K562 (cell line): ENCODE measurements around the gene PSMB11. TPM values are rescaled to one million over a fixed set of nuclear protein-coding genes. Genes with fewer than 3 reads are reported as not detected.
A peak's percentile ranks its signal among the peaks of the same experiment; 100 is the strongest.

Experiments used
- ARHGAP35 ChIP-seq: fragments of 450-650 bp; IDR thresholded peaks from 2 replicates; pipeline ENCODE4 v1.6.1; 2018; ENCODE audit not compliant: partially characterized antibody
- FOS ChIP-seq: IDR thresholded peaks from 3 replicates; pipeline ENCODE4 v1.6.1; 2011; ENCODE audit not compliant: insufficient read length; ENCODE audit errors: extremely low read depth
- FOXA3 ChIP-seq, 2 experiments: fragments of 450-650 bp in 1 of 2; sonication (generic) in 1 of 2; formaldehyde crosslinking; IDR thresholded peaks in 1 of 2; conservative IDR thresholded peaks in 1 of 2; 2 replicates each; pipeline versions ENCODE4 v1.4.0 to v1.8.0; 2020 to 2022; ENCODE audit warnings: mild to moderate bottlenecking in 2 of 2, missing genetic modification reagents in 1 of 2
- FUS ChIP-seq: fragments of 200-400 bp; formaldehyde crosslinking; optimal IDR thresholded peaks from 2 replicates; pipeline ENCODE3; 2017; ENCODE audit warnings: low read depth, low read length
- KAT7 ChIP-seq: sonication (generic); formaldehyde crosslinking; IDR thresholded peaks from 2 replicates; pipeline ENCODE4 v1.8.0; 2022; ENCODE audit warnings: missing genetic modification reagents, mild to moderate bottlenecking, borderline replicate concordance
- MIER1 ChIP-seq: fragments of 450-650 bp; IDR thresholded peaks from 2 replicates; pipeline ENCODE4 v1.6.1; 2016; ENCODE audit warnings: antibody characterized with exemption, mild to moderate bottlenecking, low read depth
- MYC ChIP-seq, 2 experiments: fragments of 250-450 bp in 1 of 2; sonication (Bioruptor Pico) in 1 of 2; IDR thresholded peaks; 2 replicates each; pipeline versions ENCODE4 v1.5.1 to v1.6.1; 2012 to 2021; ENCODE audit warnings: low read depth in 2 of 2, borderline replicate concordance in 1 of 2, improper control_type of control experiment in 1 of 2, low read length in 1 of 2, mild to moderate bottlenecking in 1 of 2, moderate library complexity in 1 of 2
- NFRKB ChIP-seq: fragments of 450-650 bp; IDR thresholded peaks from 2 replicates; pipeline ENCODE4 v1.6.1; 2016; ENCODE audit warnings: low read depth
- POU5F1 ChIP-seq: fragments of 150-350 bp; IDR thresholded peaks from 2 replicates; pipeline ENCODE4 v1.6.1; 2014; ENCODE audit warnings: borderline replicate concordance, low read length, low read depth, mild to moderate bottlenecking; ENCODE audit not compliant: partially characterized antibody
- RAD51 ChIP-seq: fragments of 450-650 bp; IDR thresholded peaks from 2 replicates; pipeline ENCODE4 v1.7.1; 2016; ENCODE audit warnings: low read depth, mild to moderate bottlenecking, borderline replicate concordance
- RBM17 ChIP-seq: fragments of 200-400 bp; formaldehyde crosslinking; IDR thresholded peaks from 2 replicates; pipeline ENCODE4 v1.6.1; 2017; ENCODE audit warnings: low read depth, mild to moderate bottlenecking, low read length, borderline replicate concordance
- SRF ChIP-seq, 2 experiments: fragments of 250-450, 450-650 bp in 1 of 2; sonication (Bioruptor Pico) in 1 of 2; sonication (generic) in 1 of 2; formaldehyde crosslinking; IDR thresholded peaks; 2 replicates each; pipeline versions ENCODE4 v1.5.0 to v1.5.1; 2020 to 2022; ENCODE audit warnings: mild to moderate bottlenecking in 1 of 2, missing genetic modification reagents in 1 of 2
- ZNF384 ChIP-seq: IDR thresholded peaks from 2 replicates; pipeline ENCODE4 v1.6.1; 2012; ENCODE audit warnings: low read depth, low read length, improper control_type of control experiment
- ZNF75A ChIP-seq: fragments of 450-650 bp; formaldehyde crosslinking; IDR thresholded peaks from 2 replicates; pipeline ENCODE4 v1.4.0; 2020; ENCODE audit warnings: mild to moderate bottlenecking
- ZNF76 ChIP-seq: fragments of 250-450 bp; sonication (Bioruptor Pico); IDR thresholded peaks from 2 replicates; pipeline ENCODE4 v1.4.0; 2020; ENCODE audit warnings: mild to moderate bottlenecking, moderate library complexity, borderline replicate concordance
- polyA plus RNA-seq, 8 experiments: library from polyadenylated mRNA; depleted of rRNA in 4 of 8; stranded (reverse) in 5 of 8; unstranded in 3 of 8; fragments of >200 nt; fragmentation: Nextera tagmentation in 2 of 8; fragmentation: Illumina TruSeq in 1 of 8; extraction: Ambion mirVana in 2 of 8; extraction: Trizol in 1 of 8; gene quantifications; 2 replicates each; pipeline versions ENCODE4 v1.2.1 to v1.2.3, GENCODE V29; 2011 to 2014; ENCODE audit warnings: inconsistent platforms in 1 of 8, missing spikeins in 1 of 8
- total RNA-seq, 7 experiments: library from RNA; depleted of rRNA in 6 of 7; stranded (reverse); fragments of >200 nt in 6 of 7; fragmentation: Illumina TruSeq in 2 of 7; extraction: Trizol in 2 of 7; gene quantifications; 2 replicates each; pipeline versions ENCODE4 v1.2.1 to v1.2.3, GENCODE V29; 2011 to 2021; ENCODE audit warnings: low replicate concordance in 1 of 7
- TF ChIP-seq, protein P1 (sequence below): fragments of 250-450 bp; sonication (Bioruptor Pico); IDR thresholded peaks from 2 replicates; pipeline ENCODE4 v1.8.0; 2021; ENCODE audit warnings: mild to moderate bottlenecking, moderate library complexity
- TF ChIP-seq, protein P2 (sequence below): fragments of 450-650 bp; IDR thresholded peaks from 2 replicates; pipeline ENCODE4 v1.6.1; 2018; ENCODE audit warnings: mild to moderate bottlenecking, low read depth; ENCODE audit not compliant: partially characterized antibody
- TF ChIP-seq, protein P3 (sequence below), 2 experiments: IDR thresholded peaks; 2 replicates each; pipeline ENCODE4 v1.6.1; 2012; ENCODE audit warnings: improper control_type of control experiment in 2 of 2, low read depth in 2 of 2, low read length in 2 of 2, borderline replicate concordance in 1 of 2

The PSMB11 gene
- total and polyA plus RNA-seq, 9 of the 15 experiments (the other 6 are each of a cell fraction or from before 2014, with no cell fraction given): not detected

DNA sequence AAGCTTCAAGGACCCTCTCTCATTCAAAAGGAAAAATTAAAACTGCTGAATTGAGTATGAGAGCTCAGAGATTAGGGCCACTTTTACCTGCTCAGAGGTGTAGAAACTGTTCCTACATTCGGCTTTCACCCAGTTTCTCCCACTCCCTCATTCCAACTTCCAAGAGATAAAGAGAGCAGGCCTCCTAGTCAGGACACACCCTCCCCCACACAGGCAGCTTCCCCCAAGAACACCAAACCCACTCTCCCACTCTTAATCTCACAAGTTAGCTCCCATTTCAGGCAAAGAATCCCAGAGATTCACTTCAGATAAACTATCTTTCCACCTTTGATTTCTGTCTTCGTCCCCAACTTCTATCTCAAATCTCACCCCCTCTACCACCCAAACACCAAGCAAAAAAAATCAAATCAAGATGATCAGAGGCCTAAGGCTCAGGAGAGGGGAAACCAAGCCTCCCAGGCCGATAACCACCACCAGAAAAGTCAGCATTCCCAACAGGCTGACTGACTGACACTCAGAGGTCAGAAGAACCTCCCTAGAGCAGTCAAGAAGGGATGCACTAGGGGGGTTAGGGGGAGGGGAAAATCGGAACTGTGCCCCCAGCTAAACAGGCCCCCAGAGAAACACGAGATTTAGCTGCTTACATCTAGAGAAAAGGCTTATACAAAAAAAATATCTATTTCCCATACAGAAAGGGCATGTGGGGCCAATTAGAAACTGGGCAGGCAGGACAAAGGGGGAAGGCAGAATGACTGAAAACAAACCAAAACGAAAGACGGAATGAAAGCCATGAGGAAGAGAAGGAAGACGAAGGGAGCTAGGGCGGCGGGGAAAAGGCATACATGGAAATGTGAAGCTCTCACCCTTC lies 28.5 kb downstream of the PSMB11 start (continued):
- TF ChIP-seq, protein P1, sequence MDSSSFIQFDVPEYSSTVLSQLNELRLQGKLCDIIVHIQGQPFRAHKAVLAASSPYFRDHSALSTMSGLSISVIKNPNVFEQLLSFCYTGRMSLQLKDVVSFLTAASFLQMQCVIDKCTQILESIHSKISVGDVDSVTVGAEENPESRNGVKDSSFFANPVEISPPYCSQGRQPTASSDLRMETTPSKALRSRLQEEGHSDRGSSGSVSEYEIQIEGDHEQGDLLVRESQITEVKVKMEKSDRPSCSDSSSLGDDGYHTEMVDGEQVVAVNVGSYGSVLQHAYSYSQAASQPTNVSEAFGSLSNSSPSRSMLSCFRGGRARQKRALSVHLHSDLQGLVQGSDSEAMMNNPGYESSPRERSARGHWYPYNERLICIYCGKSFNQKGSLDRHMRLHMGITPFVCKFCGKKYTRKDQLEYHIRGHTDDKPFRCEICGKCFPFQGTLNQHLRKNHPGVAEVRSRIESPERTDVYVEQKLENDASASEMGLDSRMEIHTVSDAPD (CRISPR knock-in tag): no peak
- TF ChIP-seq ZNF75A (CRISPR knock-in tag): no peak
- no peak for TF ChIP-seq POU5F1
- no peak for TF ChIP-seq SRF (CRISPR knock-in tag; IDR thresholded peaks at IDR 0.05)
- no peak for TF ChIP-seq NFRKB
- TF ChIP-seq FOS: no peak
- no peak for TF ChIP-seq ARHGAP35
- TF ChIP-seq, protein P2, sequence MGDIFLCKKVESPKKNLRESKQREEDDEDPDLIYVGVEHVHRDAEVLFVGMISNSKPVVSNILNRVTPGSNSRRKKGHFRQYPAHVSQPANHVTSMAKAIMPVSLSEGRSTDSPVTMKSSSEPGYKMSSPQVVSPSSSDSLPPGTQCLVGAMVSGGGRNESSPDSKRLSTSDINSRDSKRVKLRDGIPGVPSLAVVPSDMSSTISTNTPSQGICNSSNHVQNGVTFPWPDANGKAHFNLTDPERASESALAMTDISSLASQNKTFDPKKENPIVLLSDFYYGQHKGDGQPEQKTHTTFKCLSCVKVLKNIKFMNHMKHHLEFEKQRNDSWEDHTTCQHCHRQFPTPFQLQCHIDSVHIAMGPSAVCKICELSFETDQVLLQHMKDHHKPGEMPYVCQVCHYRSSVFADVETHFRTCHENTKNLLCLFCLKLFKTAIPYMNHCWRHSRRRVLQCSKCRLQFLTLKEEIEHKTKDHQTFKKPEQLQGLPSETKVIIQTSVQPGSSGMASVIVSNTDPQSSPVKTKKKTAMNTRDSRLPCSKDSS: no peak
- TF ChIP-seq MYC (IDR thresholded peaks at IDR 0.05; ENCODE audit: low read depth, low read length): no peak
- TF ChIP-seq MYC (CRISPR knock-in tag; IDR thresholded peaks at IDR 0.05; ENCODE audit: borderline replicate concordance, low read depth): no peak
- TF ChIP-seq KAT7 (CRISPR knock-in tag): no peak
- TF ChIP-seq, protein P3, sequence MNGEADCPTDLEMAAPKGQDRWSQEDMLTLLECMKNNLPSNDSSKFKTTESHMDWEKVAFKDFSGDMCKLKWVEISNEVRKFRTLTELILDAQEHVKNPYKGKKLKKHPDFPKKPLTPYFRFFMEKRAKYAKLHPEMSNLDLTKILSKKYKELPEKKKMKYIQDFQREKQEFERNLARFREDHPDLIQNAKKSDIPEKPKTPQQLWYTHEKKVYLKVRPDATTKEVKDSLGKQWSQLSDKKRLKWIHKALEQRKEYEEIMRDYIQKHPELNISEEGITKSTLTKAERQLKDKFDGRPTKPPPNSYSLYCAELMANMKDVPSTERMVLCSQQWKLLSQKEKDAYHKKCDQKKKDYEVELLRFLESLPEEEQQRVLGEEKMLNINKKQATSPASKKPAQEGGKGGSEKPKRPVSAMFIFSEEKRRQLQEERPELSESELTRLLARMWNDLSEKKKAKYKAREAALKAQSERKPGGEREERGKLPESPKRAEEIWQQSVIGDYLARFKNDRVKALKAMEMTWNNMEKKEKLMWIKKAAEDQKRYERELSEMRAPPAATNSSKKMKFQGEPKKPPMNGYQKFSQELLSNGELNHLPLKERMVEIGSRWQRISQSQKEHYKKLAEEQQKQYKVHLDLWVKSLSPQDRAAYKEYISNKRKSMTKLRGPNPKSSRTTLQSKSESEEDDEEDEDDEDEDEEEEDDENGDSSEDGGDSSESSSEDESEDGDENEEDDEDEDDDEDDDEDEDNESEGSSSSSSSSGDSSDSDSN (IDR thresholded peaks at IDR 0.05; ENCODE audit: borderline replicate concordance in 1 of 2, low read depth in 2 of 2, low read length in 2 of 2): 0 out of 4 replicates have a peak, but pooled peaks have one; percentile 19 to 27
- no peak for TF ChIP-seq RBM17
- TF ChIP-seq ZNF384: no peak
- no peak for TF ChIP-seq FOXA3 (CRISPR knock-in tag; conservative IDR thresholded peaks at IDR 0.05 in 1 of 2, IDR thresholded peaks at IDR 0.05 in 1 of 2)
- TF ChIP-seq RAD51: no peak
- TF ChIP-seq MIER1: no peak
- no peak for TF ChIP-seq FUS
- no peak for TF ChIP-seq ZNF76 (CRISPR knock-in tag)
